ENCODE measurements around the gene CYREN. TPM values are rescaled to one million over a fixed set of nuclear protein-coding genes. Genes with fewer than 3 reads are reported as not detected.
"Not testable (repeated sequence)": the region's sequence is repeated elsewhere in the genome, so short reads cannot be mapped to it uniquely, and the experiment has no call there.

CYREN gene
- total RNA-seq, 1 experiment from 2014 or later: 70.5 TPM

- Histone ChIP-seq H3F3A (ENCODE audit: insufficient read depth, low read depth) (no peaks in the 10 kb centered on the region), H3K36me3 (ENCODE audit: low read depth) (no peaks in the 10 kb centered on the region), H3K4me3 (no peak overlapping the region), H3K4me1 (replicated peaks; ENCODE audit: insufficient read depth) (no peaks in the 10 kb centered on the region), H3K9me2 (ENCODE audit: insufficient read depth) (0 out of 2 replicates have a peak, but pooled peaks cover 3% of the 10 kb centered on the region), H4K20me1 (ENCODE audit: insufficient read depth) (no peaks in the 10 kb centered on the region), H3K4me2 (no peak overlapping the region), H2AFZ (no peak overlapping the region), H3K9me3 (ENCODE audit: insufficient read depth, low read depth) (no peaks in the 10 kb centered on the region), H3K27ac (no peak overlapping the region), H3K79me2 (ENCODE audit: low read depth) (no peaks in the 10 kb centered on the region), H3K27me3 (ENCODE audit: insufficient read depth, low read depth) (peaks cover 12% of the 10 kb centered on the region)
- TF ChIP-seq EZH2 (IDR thresholded peaks at IDR 0.05; ENCODE audit: low read depth): no peak
- no peak for TF ChIP-seq CTCF (conservative IDR thresholded peaks at IDR 0.05)
- POLR2A ChIA-PET (ENCODE audit: unreplicated experiment): interaction anchor here (0.6 to 0.7 kb wide), 2 partner anchors 634 to 1634 kb away, joined by 3 to 4 read pairs; no protein-coding TSS in a partner anchor
- CTCF ChIA-PET: no interaction called here
- intact Hi-C loops (cut with micrococcal nuclease; ENCODE audit: unreplicated experiment): no loop called here
- BruUV-seq (replicated peaks): no TSS peak
- no peak for DNase-seq
Measured at GRCh38 chr7:135128931-135129330, 41.6 kb downstream of the CYREN start.

GRCh38 chr7:135124631-135125030 is 45.9 kb downstream of the CYREN start:
- H3K4me2 ChIP-seq; BruUV-seq (replicated peaks); POLR2A ChIA-PET (ENCODE audit: unreplicated experiment); H3K9me2 ChIP-seq (ENCODE audit: insufficient read depth); H3K27ac ChIP-seq; H4K20me1 ChIP-seq (ENCODE audit: insufficient read depth); H3K36me3 ChIP-seq (ENCODE audit: low read depth); H2AFZ ChIP-seq; intact Hi-C loops (cut with micrococcal nuclease; ENCODE audit: unreplicated experiment); H3F3A ChIP-seq (ENCODE audit: insufficient read depth, low read depth); H3K79me2 ChIP-seq (ENCODE audit: low read depth); H3K4me1 ChIP-seq (replicated peaks; ENCODE audit: insufficient read depth); H3K9me3 ChIP-seq (ENCODE audit: insufficient read depth, low read depth); DNase-seq; H3K4me3 ChIP-seq: not testable (repeated sequence)
- peaks cover 12% of the 10 kb centered on the region for H3K27me3 ChIP-seq (ENCODE audit: insufficient read depth, low read depth)
- CTCF ChIA-PET: interaction anchor here (0.6 kb wide), 1 partner anchor 1607 kb away, joined by 3 read pairs; no protein-coding TSS in a partner anchor

GRCh38 chr7:135121868-135122267 is 48.6 kb downstream of the CYREN start:
- H3K36me3 ChIP-seq (ENCODE audit: low read depth): no peaks in the 10 kb centered on the region
- no peaks in the 10 kb centered on the region for H3F3A ChIP-seq (ENCODE audit: insufficient read depth, low read depth)
- intact Hi-C loops (cut with micrococcal nuclease; ENCODE audit: unreplicated experiment): no loop called here
- no peak overlapping the region for H3K4me2 ChIP-seq
- DNase-seq: no peak
- CTCF ChIA-PET: interaction anchor here (0.6 kb wide), 1 partner anchor 66 kb away, joined by 3 read pairs; no protein-coding TSS in a partner anchor
- TF ChIP-seq CTCF (conservative IDR thresholded peaks at IDR 0.05) (no peak), EZH2 (IDR thresholded peaks at IDR 0.05; ENCODE audit: low read depth) (no peak)
- H3K9me3 ChIP-seq (ENCODE audit: insufficient read depth, low read depth): no peaks in the 10 kb centered on the region
- no peak overlapping the region for H2AFZ ChIP-seq
- BruUV-seq (replicated peaks): no TSS peak
- H3K79me2 ChIP-seq (ENCODE audit: low read depth): no peaks in the 10 kb centered on the region
- POLR2A ChIA-PET (ENCODE audit: unreplicated experiment): no interaction called here
- H3K27ac ChIP-seq: no peak overlapping the region
- no peaks in the 10 kb centered on the region for H3K9me2 ChIP-seq (ENCODE audit: insufficient read depth)
- peaks cover 12% of the 10 kb centered on the region for H3K27me3 ChIP-seq (ENCODE audit: insufficient read depth, low read depth)
- H4K20me1 ChIP-seq (ENCODE audit: insufficient read depth): no peaks in the 10 kb centered on the region
- no peaks in the 10 kb centered on the region for H3K4me1 ChIP-seq (replicated peaks; ENCODE audit: insufficient read depth)
- H3K4me3 ChIP-seq: no peak overlapping the region

GRCh38 chr7:135117096-135117495 is 53.4 kb downstream of the CYREN start:
- Histone ChIP-seq H3K36me3 (ENCODE audit: low read depth) (no peaks in the 10 kb centered on the region), H3K4me3 (no peak overlapping the region), H4K20me1 (ENCODE audit: insufficient read depth) (no peaks in the 10 kb centered on the region), H3K9me3 (ENCODE audit: insufficient read depth, low read depth) (no peaks in the 10 kb centered on the region), H3K27ac (no peak overlapping the region), H3F3A (ENCODE audit: insufficient read depth, low read depth) (no peaks in the 10 kb centered on the region), H3K27me3 (ENCODE audit: insufficient read depth, low read depth) (0 out of 2 replicates have a peak, but pooled peaks cover 7% of the 10 kb centered on the region), H3K4me1 (replicated peaks; ENCODE audit: insufficient read depth) (no peaks in the 10 kb centered on the region), H3K4me2 (no peak overlapping the region), H3K79me2 (ENCODE audit: low read depth) (no peaks in the 10 kb centered on the region), H3K9me2 (ENCODE audit: insufficient read depth) (no peaks in the 10 kb centered on the region), H2AFZ (no peak overlapping the region)
- POLR2A ChIA-PET (ENCODE audit: unreplicated experiment): no interaction called here
- no peak for DNase-seq
- CTCF ChIA-PET: no interaction called here
- TF ChIP-seq EZH2 (IDR thresholded peaks at IDR 0.05; ENCODE audit: low read depth): no peak
- no peak for TF ChIP-seq CTCF (conservative IDR thresholded peaks at IDR 0.05)
- BruUV-seq (replicated peaks): no TSS peak
- intact Hi-C loops (cut with micrococcal nuclease; ENCODE audit: unreplicated experiment): no loop called here
